T-helper 2 cell (primary cell): Measurements from ENCODE around the gene SREBF2.
"Not testable (repeated sequence)": the region's sequence is repeated elsewhere in the genome, so short reads cannot be mapped to it uniquely, and the experiment has no call there.

ENCODE experiments used
- DNase-seq, 5 experiments: peaks; one replicate each; pipeline versions ENCODE4 v3.0.0 to v3.0.0-alpha.2; 2012 to 2022

Gene SREBF2

GRCh38 chr22:41821471-41822316, 11.2 kb upstream of the SREBF2 start:
- no peak for DNase-seq

- DNase-seq = peak in 2 of 5 experiments; percentile 63 to 70
These were observed 10.4 kb upstream of the SREBF2 start for GRCh38 chr22:41822317-41823057.

GRCh38 chr22:41823797-41824196, 9.1 kb upstream of the SREBF2 start:
- DNase-seq = no peak

- no peak for DNase-seq
These were observed 7.5 kb upstream of the SREBF2 start for GRCh38 chr22:41825376-41825775.

- no peak for DNase-seq
These were observed 6.9 kb upstream of the SREBF2 start for GRCh38 chr22:41826021-41826420.

- no peak for DNase-seq
These were observed 6.2 kb upstream of the SREBF2 start for GRCh38 chr22:41826430-41827383.

- no peak for DNase-seq
These were observed 5.2 kb upstream of the SREBF2 start for GRCh38 chr22:41827671-41828070.

GRCh38 chr22:41828516-41828915, 4.4 kb upstream of the SREBF2 start:
- DNase-seq = no peak

GRCh38 chr22:41830174-41830573, 2.7 kb upstream of the SREBF2 start:
- DNase-seq = peak in 2 of 5 experiments; percentile 7 to 15

- DNase-seq = peak in 1 of 5 experiments; percentile 27
These were observed 1.5 kb upstream of the SREBF2 start for GRCh38 chr22:41831383-41831782.

- DNase-seq = peak in 1 of 5 experiments; percentile 30
These were observed 915 bp upstream of the SREBF2 start for GRCh38 chr22:41831828-41832552.

GRCh38 chr22:41833369-41834004, 582 bp downstream of the SREBF2 start:
- DNase-seq = peak; percentile 13 to 66 (median 26)

GRCh38 chr22:41834005-41834944, 1.4 kb downstream of the SREBF2 start:
- DNase-seq = no peak

- DNase-seq = not testable (repeated sequence)
These were observed 2.6 kb downstream of the SREBF2 start for GRCh38 chr22:41835462-41835861.

GRCh38 chr22:41836551-41836950, 3.6 kb downstream of the SREBF2 start:
- DNase-seq = no peak

GRCh38 chr22:41838842-41839618, 6.1 kb downstream of the SREBF2 start:
- DNase-seq = no peak

- DNase-seq = no peak
These were observed 7.3 kb downstream of the SREBF2 start for GRCh38 chr22:41840216-41840615.

- DNase-seq = no peak
These were observed 8.3 kb downstream of the SREBF2 start for GRCh38 chr22:41841085-41841712.
